Mesothelial cell of epicardium (in vitro differentiated cells): ENCODE data around the gene SFR1. TPM values are rescaled to one million over a fixed set of nuclear protein-coding genes. Genes with fewer than 3 reads are reported as not detected.

Experiments used
- DNase-seq, 2 experiments: peaks; one replicate each; pipeline ENCODE4 v3.0.0; 2021; ENCODE audit warnings: low spot score in 2 of 2; ENCODE audit not compliant: unreplicated experiment in 2 of 2
- H3K27ac Mint-ChIP-seq: 2 replicates; pipeline ENCODE4 v1.8.0; 2021; ENCODE audit warnings: mixed read lengths
- H3K27me3 Mint-ChIP-seq: 2 replicates; pipeline ENCODE4 v1.8.0; 2021; ENCODE audit warnings: low read depth, mixed read lengths
- H3K36me3 Mint-ChIP-seq: 2 replicates; pipeline ENCODE4 v1.8.0; 2021; ENCODE audit warnings: mixed read lengths
- H3K4me1 Mint-ChIP-seq: 2 replicates; pipeline ENCODE4 v1.8.0; 2021; ENCODE audit warnings: mixed read lengths
- H3K4me3 Mint-ChIP-seq: 2 replicates; pipeline ENCODE4 v1.8.0; 2021; ENCODE audit warnings: mild to moderate bottlenecking, moderate library complexity, mixed read lengths
- H3K9me3 Mint-ChIP-seq: 2 replicates; pipeline ENCODE4 v1.8.0; 2021; ENCODE audit warnings: mixed read lengths
- CTCF ChIP-seq: fragments of 200-600 bp; sonication (generic); IDR thresholded peaks from one replicate; pipeline ENCODE4 v1.5.0; 2021; ENCODE audit warnings: antibody characterized with exemption; ENCODE audit not compliant: unreplicated experiment
- total RNA-seq: library from RNA; stranded (reverse); gene quantifications from 3 replicates; pipeline ENCODE4 v1.2.1, GENCODE V29; 2021

SFR1 gene
- total RNA-seq, 1 donor from 2014 or later: 7.5 TPM

- Mint-ChIP-seq H3K36me3 (no peaks in the 10 kb centered on the region), H3K27ac (no peak overlapping the region), H3K9me3 (peaks cover 3% of the 10 kb centered on the region), H3K4me1 (no peaks in the 10 kb centered on the region), H3K4me3 (no peak overlapping the region), H3K27me3 (peaks cover 14% of the 10 kb centered on the region)
- DNase-seq: no peak
- TF ChIP-seq CTCF: no peak
These were observed 17.0 kb upstream of the SFR1 start for GRCh38 chr10:104104926-104105325.

GRCh38 chr10:104109908-104110662 lies 11.9 kb upstream of the SFR1 start:
- DNase-seq: no peak
- no peaks in the 10 kb centered on the region for H3K36me3 Mint-ChIP-seq
- H3K4me3 Mint-ChIP-seq: no peak overlapping the region
- peaks cover 3% of the 10 kb centered on the region for H3K9me3 Mint-ChIP-seq
- H3K27me3 Mint-ChIP-seq: peaks cover 5% of the 10 kb centered on the region
- no peaks in the 10 kb centered on the region for H3K4me1 Mint-ChIP-seq
- no peak for TF ChIP-seq CTCF
- no peak overlapping the region for H3K27ac Mint-ChIP-seq

GRCh38 chr10:104113376-104113956 lies 8.5 kb upstream of the SFR1 start:
- H3K9me3 Mint-ChIP-seq: no peaks in the 10 kb centered on the region
- H3K27ac Mint-ChIP-seq: no peak overlapping the region
- H3K4me1 Mint-ChIP-seq: peaks cover 21% of the 10 kb centered on the region
- peaks cover 5% of the 10 kb centered on the region for H3K27me3 Mint-ChIP-seq
- H3K36me3 Mint-ChIP-seq: no peaks in the 10 kb centered on the region
- no peak for TF ChIP-seq CTCF
- no peak for DNase-seq
- H3K4me3 Mint-ChIP-seq: no peak overlapping the region

GRCh38 chr10:104117839-104118323 lies 4.1 kb upstream of the SFR1 start:
- H3K27me3 Mint-ChIP-seq: no peaks in the 10 kb centered on the region
- no peaks in the 10 kb centered on the region for H3K36me3 Mint-ChIP-seq
- TF ChIP-seq CTCF: no peak
- peak overlapping the region; percentile 4 for H3K27ac Mint-ChIP-seq
- no peak overlapping the region for H3K4me3 Mint-ChIP-seq
- H3K9me3 Mint-ChIP-seq: no peaks in the 10 kb centered on the region
- DNase-seq: no peak
- H3K4me1 Mint-ChIP-seq: peaks cover 40% of the 10 kb centered on the region

GRCh38 chr10:104119996-104120395 lies 2.0 kb upstream of the SFR1 start:
- peak overlapping the region; percentile 21 for H3K4me3 Mint-ChIP-seq
- H3K36me3 Mint-ChIP-seq: no peaks in the 10 kb centered on the region
- peak overlapping the region; percentile 100 for H3K27ac Mint-ChIP-seq
- no peak for DNase-seq
- no peak for TF ChIP-seq CTCF
- H3K9me3 Mint-ChIP-seq: no peaks in the 10 kb centered on the region
- H3K4me1 Mint-ChIP-seq: peaks cover 46% of the 10 kb centered on the region
- no peaks in the 10 kb centered on the region for H3K27me3 Mint-ChIP-seq
